Mesendoderm (in vitro differentiated cells): ENCODE measurements around the gene TNS1.

ENCODE experiments used
- DNase-seq: peaks from one replicate; pipeline ENCODE4 v3.0.0; 2013
- H2AK5ac ChIP-seq: 2 replicates; pipeline ENCODE4 v1.6.1; 2013; ENCODE audit warnings: low read length, inconsistent platforms
- H2BK120ac ChIP-seq: 2 replicates; pipeline ENCODE4 v1.6.1; 2013; ENCODE audit warnings: low read depth, mild to moderate bottlenecking, low read length, moderate library complexity, mixed read lengths
- H2BK15ac ChIP-seq: replicated peaks from 2 replicates; pipeline ENCODE4 v1.6.1; 2013; ENCODE audit warnings: low read depth, mild to moderate bottlenecking, moderate library complexity
- H2BK5ac ChIP-seq: 2 replicates; pipeline ENCODE4 v1.6.1; 2013; ENCODE audit warnings: low read length, inconsistent platforms
- H3K18ac ChIP-seq: 2 replicates; pipeline ENCODE4 v1.6.1; 2013; ENCODE audit warnings: mild to moderate bottlenecking, low read length, mixed read lengths
- H3K23ac ChIP-seq: one replicate; pipeline ENCODE4 v1.6.1; 2013; ENCODE audit warnings: low read length
- H3K27ac ChIP-seq: 2 replicates; pipeline ENCODE4 v1.5.1; 2013; ENCODE audit warnings: low read depth, mild to moderate bottlenecking, inconsistent platforms, low read length, moderate library complexity
- H3K27me3 ChIP-seq: 2 replicates; pipeline ENCODE4 v1.6.1; 2013; ENCODE audit warnings: low read length, control low read depth, mild to moderate bottlenecking, inconsistent platforms; ENCODE audit not compliant: insufficient read depth, poor library complexity
- H3K36me3 ChIP-seq: 2 replicates; pipeline ENCODE4 v1.6.1; 2013; ENCODE audit warnings: low read length, inconsistent platforms; ENCODE audit not compliant: control insufficient read depth, insufficient read depth
- H3K4ac ChIP-seq: one replicate; pipeline ENCODE4 v1.6.1; 2013; ENCODE audit warnings: low read depth, mild to moderate bottlenecking, low read length, moderate library complexity
- H3K4me1 ChIP-seq: 2 replicates; pipeline ENCODE4 v1.6.1; 2013; ENCODE audit warnings: low read depth, low read length, inconsistent platforms; ENCODE audit not compliant: control insufficient read depth
- H3K4me2 ChIP-seq: 2 replicates; pipeline ENCODE4 v1.6.1; 2013; ENCODE audit warnings: low read length
- H3K4me3 ChIP-seq: 2 replicates; pipeline ENCODE4 v1.5.1; 2013; ENCODE audit warnings: mild to moderate bottlenecking, low read length
- H3K56ac ChIP-seq: one replicate; pipeline ENCODE4 v1.6.1; 2013; ENCODE audit warnings: low read length
- H3K79me1 ChIP-seq: 2 replicates; pipeline ENCODE4 v1.6.1; 2013; ENCODE audit warnings: low read length, inconsistent platforms
- H3K79me2 ChIP-seq: 2 replicates; pipeline ENCODE4 v1.6.1; 2013; ENCODE audit warnings: mild to moderate bottlenecking, low read length; ENCODE audit not compliant: control insufficient read depth, insufficient read depth
- H3K9ac ChIP-seq: 2 replicates; pipeline ENCODE4 v1.6.1; 2013; ENCODE audit warnings: low read length, inconsistent platforms
- H4K5ac ChIP-seq: one replicate; pipeline ENCODE4 v1.6.1; 2013; ENCODE audit warnings: low read length
- H4K8ac ChIP-seq: one replicate; pipeline ENCODE4 v1.6.1; 2013; ENCODE audit warnings: low read depth, mild to moderate bottlenecking, control low read depth, low read length, moderate library complexity
- WGBS: extraction: QIAGEN DNeasy Blood & Tissue Kit; methylation state at CpG from one replicate; pipeline ENCODE4 v1.1.7; 2013; ENCODE audit warnings: low lambda C conversion rate, missing lambda C conversion rate; ENCODE audit not compliant: insufficient coverage; ENCODE audit errors: extremely low coverage; 5-methylcytosine and 5-hydroxymethylcytosine counted together

Gene TNS1

DNA sequence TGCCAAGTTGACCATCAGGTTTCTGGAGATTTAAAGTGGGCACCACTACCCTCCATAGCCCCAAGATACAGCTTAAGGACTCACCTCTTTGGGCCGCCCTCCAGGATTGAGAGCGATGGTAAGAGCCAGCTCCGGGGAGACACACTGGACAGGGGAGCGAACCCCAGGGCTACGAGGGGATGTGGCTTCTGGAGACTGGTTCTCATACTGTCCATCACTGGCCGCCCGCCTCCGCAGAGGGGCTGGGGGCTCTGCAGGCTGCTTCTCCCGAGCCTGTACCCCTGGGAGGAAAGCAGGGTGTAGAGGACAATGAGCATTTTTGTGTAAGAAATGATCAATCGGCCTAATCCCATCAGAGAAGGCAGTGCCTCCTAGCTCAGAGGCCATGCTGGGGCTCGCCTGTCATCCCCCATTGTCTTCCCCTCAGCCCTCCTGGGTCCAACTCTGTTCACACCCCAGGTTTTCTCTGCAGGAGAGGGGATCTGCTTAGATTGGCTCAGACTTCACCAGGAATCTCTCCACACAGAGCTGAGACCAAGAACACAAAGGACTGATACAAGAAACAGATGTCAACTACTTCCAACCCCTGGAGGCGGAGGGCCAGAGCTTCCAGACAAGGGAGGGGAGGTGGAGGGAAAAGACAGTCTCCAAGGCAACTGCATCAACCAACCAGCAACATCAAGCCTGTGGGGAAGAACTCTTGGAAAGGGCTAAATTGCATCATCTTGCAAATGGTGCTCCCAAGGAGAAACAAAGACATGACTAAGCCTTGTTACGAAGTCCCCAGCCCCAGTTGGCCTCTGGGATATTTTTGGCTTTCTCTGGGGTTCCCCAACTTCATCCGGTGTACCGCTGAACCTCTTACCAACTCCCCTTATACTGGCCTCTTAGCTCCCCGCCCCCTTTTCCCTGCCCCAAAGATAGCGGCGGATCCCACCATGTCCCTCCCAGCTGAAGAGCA is 166.6 kb downstream of the TNS1 start:
- no peak overlapping the region for H3K4me2 ChIP-seq
- no peak overlapping the region for H3K23ac ChIP-seq
- H3K79me2 ChIP-seq = no peaks in the 10 kb centered on the region
- no peak overlapping the region for H4K5ac ChIP-seq
- no peak overlapping the region for H3K56ac ChIP-seq
- no peak overlapping the region for H3K4me3 ChIP-seq
- H3K18ac ChIP-seq = no peak overlapping the region
- no peak overlapping the region for H2BK15ac ChIP-seq
- H3K36me3 ChIP-seq = no peaks in the 10 kb centered on the region
- H3K9ac ChIP-seq = no peak overlapping the region
- H2BK5ac ChIP-seq = no peak overlapping the region
- peak; percentile 95 for DNase-seq
- no peaks in the 10 kb centered on the region for H3K27me3 ChIP-seq
- H3K4me1 ChIP-seq = peaks cover 2% of the 10 kb centered on the region
- H2BK120ac ChIP-seq = no peak overlapping the region
- no peak overlapping the region for H3K27ac ChIP-seq
- H3K4ac ChIP-seq = no peak overlapping the region
- no peaks in the 10 kb centered on the region for H3K79me1 ChIP-seq
- no peak overlapping the region for H2AK5ac ChIP-seq
- H4K8ac ChIP-seq = no peak overlapping the region
- WGBS = no CpG with 5 or more reads among the region's 18 CpGs

DNA sequence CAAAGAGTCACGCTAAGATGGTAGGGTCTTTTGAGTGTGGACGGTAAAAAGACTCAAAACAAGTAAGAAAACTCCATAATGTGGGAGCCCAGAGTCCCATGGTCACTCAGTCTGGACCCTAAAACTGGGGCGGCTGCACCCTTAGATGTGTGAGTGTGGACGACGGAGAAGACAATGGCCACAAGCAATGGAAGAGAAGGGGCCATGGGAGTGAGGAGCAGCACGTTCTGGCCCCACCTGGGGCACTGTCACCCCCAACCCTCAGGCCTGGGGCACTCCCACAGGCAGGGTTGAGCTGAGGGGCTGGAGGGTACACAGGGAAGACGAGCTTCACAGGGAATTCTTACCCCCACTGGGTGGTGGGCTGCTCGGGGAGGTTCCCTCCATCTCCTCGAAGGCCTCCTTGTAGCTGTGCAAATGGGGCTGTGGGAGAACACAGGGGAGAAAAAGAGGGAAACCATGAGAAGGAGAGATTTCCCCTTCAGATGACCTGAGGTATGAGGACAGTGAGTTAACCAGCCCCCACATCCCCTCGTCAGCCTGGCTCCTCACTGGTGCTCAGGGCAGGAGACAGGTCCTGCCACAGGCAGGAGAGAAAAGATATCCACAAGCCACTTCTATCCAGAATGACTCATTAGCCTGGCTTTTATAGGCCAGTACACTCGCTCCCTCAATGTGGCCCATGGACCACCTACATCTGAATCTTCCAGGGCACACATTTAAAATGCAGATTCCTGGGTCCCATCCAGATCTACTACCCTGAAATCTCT is 167.9 kb downstream of the TNS1 start:
- Histone ChIP-seq H3K56ac (no peak overlapping the region), H2BK120ac (no peak overlapping the region), H2BK5ac (no peak overlapping the region), H3K79me2 (no peaks in the 10 kb centered on the region), H3K9ac (no peak overlapping the region), H3K36me3 (no peaks in the 10 kb centered on the region), H3K23ac (no peak overlapping the region), H3K18ac (no peak overlapping the region), H3K4me1 (peaks cover 2% of the 10 kb centered on the region), H3K27ac (no peak overlapping the region), H3K79me1 (no peaks in the 10 kb centered on the region), H3K4ac (no peak overlapping the region), H2AK5ac (no peak overlapping the region), H4K5ac (no peak overlapping the region), H3K4me3 (no peak overlapping the region), H3K27me3 (no peaks in the 10 kb centered on the region), H4K8ac (no peak overlapping the region), H3K4me2 (no peak overlapping the region), H2BK15ac (no peak overlapping the region)
- no CpG with 5 or more reads among the region's 11 CpGs for WGBS
- DNase-seq = no peak

DNA sequence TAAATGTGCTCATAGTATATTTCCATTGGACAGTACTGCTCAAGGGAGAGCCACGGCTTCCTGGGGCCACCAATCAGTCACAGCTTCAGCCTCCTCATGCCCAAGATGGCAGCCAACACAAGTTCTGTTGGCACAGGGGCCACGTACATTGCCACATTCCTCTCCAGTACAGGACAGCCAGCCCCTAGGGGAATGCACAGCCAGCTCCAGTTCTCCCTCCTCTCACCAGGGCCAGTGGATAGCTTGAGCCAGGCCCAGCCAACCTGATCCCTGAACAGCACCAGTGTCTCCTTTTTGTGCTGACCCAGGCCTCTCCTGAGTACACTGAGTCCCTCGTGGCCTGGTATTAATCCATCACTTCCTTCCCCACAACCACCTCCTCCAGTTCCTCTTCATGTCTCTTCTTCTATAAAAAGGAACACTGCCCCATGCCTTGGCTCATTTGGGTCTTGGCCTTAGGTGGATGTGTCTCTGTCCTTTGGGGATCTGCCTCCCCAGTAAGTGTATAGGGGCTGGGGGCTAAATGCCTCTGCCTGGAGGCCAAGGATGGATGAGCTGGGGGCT is 168.7 kb downstream of the TNS1 start:
- no peak overlapping the region for H2BK120ac ChIP-seq
- no peaks in the 10 kb centered on the region for H3K79me1 ChIP-seq
- no peak overlapping the region for H3K56ac ChIP-seq
- no peak overlapping the region for H3K4me3 ChIP-seq
- no peak overlapping the region for H3K18ac ChIP-seq
- H3K4me1 ChIP-seq = peaks cover 2% of the 10 kb centered on the region
- WGBS = no CpG with 5 or more reads among the region's 3 CpGs
- H3K23ac ChIP-seq = no peak overlapping the region
- H2AK5ac ChIP-seq = no peak overlapping the region
- H3K4ac ChIP-seq = no peak overlapping the region
- H3K79me2 ChIP-seq = no peaks in the 10 kb centered on the region
- no peaks in the 10 kb centered on the region for H3K36me3 ChIP-seq
- H4K8ac ChIP-seq = no peak overlapping the region
- DNase-seq = no peak
- H3K27me3 ChIP-seq = no peaks in the 10 kb centered on the region
- H3K27ac ChIP-seq = no peak overlapping the region
- no peak overlapping the region for H2BK5ac ChIP-seq
- no peak overlapping the region for H4K5ac ChIP-seq
- H3K4me2 ChIP-seq = no peak overlapping the region
- H2BK15ac ChIP-seq = no peak overlapping the region
- H3K9ac ChIP-seq = no peak overlapping the region

DNA sequence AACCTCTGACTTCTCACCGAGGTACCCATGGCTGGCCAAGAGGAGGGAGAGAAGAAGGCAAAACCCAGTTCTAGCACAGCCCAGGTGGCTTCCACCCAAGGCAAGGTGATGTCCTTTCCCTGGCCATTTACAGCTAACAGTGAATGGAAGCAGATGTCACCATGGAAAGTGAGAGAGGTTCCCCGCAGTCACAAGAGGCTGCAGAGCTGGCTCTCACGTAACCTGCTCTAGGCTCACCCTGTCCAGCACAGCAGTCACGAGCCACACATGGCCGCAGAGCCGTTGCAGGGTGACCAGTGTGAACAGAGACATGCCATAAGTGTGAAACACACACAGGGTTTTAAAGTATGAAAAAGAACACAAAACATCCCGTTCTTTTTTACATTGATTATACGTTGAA is 169.4 kb downstream of the TNS1 start:
- Histone ChIP-seq H2BK5ac (no peak overlapping the region), H4K5ac (no peak overlapping the region), H3K79me2 (no peaks in the 10 kb centered on the region), H3K9ac (no peak overlapping the region), H3K18ac (no peak overlapping the region), H3K27ac (no peak overlapping the region), H3K79me1 (no peaks in the 10 kb centered on the region), H2AK5ac (no peak overlapping the region), H2BK15ac (no peak overlapping the region), H3K4ac (no peak overlapping the region), H3K27me3 (no peaks in the 10 kb centered on the region), H2BK120ac (no peak overlapping the region), H3K36me3 (no peaks in the 10 kb centered on the region), H3K4me2 (no peak overlapping the region), H3K56ac (no peak overlapping the region), H3K23ac (no peak overlapping the region), H4K8ac (no peak overlapping the region), H3K4me1 (peaks cover 2% of the 10 kb centered on the region), H3K4me3 (no peak overlapping the region)
- no peak for DNase-seq
- WGBS = no CpG with 5 or more reads among the region's 8 CpGs

DNA sequence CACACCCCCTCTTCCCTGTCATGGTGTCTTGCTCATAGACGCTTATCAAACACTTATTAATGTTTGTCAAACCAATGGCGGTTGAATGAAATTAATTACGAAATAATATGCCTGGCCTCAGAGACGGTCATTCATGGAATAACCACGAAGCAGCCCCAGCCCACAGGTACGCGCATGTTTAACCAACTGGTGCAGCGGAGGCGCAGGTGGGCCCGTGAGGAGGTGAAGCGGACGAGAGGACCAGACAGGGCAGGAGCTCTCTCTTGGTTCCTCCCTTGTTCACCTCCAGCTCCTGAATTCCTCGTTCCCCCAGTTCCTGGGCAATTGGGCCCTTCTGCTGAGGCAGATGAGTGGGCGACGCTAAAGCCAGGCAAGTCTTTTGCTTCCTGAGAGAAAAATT is 169.8 kb downstream of the TNS1 start:
- DNase-seq = no peak
- H3K9ac ChIP-seq = no peak overlapping the region
- H3K27ac ChIP-seq = no peak overlapping the region
- H3K4me1 ChIP-seq = peaks cover 2% of the 10 kb centered on the region
- no peak overlapping the region for H2BK5ac ChIP-seq
- no peaks in the 10 kb centered on the region for H3K79me1 ChIP-seq
- no peaks in the 10 kb centered on the region for H3K36me3 ChIP-seq
- no peak overlapping the region for H3K4me2 ChIP-seq
- H3K4me3 ChIP-seq = no peak overlapping the region
- no peak overlapping the region for H4K5ac ChIP-seq
- no peak overlapping the region for H2AK5ac ChIP-seq
- H3K18ac ChIP-seq = no peak overlapping the region
- WGBS = no CpG with 5 or more reads among the region's 15 CpGs
- no peak overlapping the region for H2BK15ac ChIP-seq
- H3K79me2 ChIP-seq = no peaks in the 10 kb centered on the region
- no peak overlapping the region for H4K8ac ChIP-seq
- H3K4ac ChIP-seq = no peak overlapping the region
- H2BK120ac ChIP-seq = no peak overlapping the region
- no peak overlapping the region for H3K56ac ChIP-seq
- no peak overlapping the region for H3K23ac ChIP-seq
- no peaks in the 10 kb centered on the region for H3K27me3 ChIP-seq
